NAMALWA (cell line): ENCODE results near the gene SLFNL1.

Experiments used
- DNase-seq: peaks from one replicate; pipeline ENCODE4 v3.0.0-alpha.2; 2015; ENCODE audit warnings: low spot score

SLFNL1 gene

GRCh38 chr1:40986328-40986783, 35.2 kb downstream of the SLFNL1 start:
- no peak for DNase-seq

GRCh38 chr1:40985875-40986274, 35.6 kb downstream of the SLFNL1 start:
- DNase-seq: no peak

DNA sequence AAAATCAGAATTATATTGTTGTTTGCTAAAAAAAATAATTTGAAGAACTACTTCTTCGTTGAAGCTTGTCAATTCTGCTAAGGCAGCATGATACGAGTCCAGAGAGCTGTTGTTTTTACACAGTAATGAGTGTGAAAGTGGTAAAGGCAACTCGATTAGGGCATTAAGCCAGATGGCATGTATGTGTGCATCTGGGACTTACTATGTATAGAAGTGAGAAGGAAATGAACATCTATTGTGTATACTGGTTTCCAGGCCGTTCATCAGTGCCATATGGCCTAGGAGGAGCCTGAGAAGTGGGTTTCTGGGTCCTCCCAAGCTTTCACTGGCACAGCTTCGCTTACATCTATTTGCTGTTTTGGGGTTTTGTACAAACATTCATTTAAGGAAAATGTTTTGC, 36.4 kb downstream of the SLFNL1 start:
- no peak for DNase-seq

DNA sequence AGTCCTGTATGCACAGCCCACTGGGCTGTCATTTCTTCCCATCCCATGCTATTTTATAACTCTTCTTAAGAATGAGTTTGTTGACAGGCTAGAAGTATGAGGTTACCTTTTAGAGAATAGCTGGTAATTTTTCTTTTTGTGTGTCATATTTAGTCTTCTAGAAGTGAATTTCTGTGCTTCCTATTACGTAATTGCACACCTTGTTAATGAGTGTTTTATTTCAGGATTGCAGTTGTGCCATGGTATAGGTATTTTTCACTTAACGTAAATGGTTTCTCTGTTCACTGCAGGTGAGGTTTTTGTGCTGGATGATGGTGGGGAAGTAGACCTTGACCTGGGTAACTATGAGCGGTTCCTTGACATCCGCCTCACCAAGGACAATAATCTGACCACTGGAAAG, 37.0 kb downstream of the SLFNL1 start:
- no peak for DNase-seq

GRCh38 chr1:40984066-40984465, 37.5 kb downstream of the SLFNL1 start:
- no peak for DNase-seq

GRCh38 chr1:40983286-40983685, 38.2 kb downstream of the SLFNL1 start:
- no peak for DNase-seq

DNA sequence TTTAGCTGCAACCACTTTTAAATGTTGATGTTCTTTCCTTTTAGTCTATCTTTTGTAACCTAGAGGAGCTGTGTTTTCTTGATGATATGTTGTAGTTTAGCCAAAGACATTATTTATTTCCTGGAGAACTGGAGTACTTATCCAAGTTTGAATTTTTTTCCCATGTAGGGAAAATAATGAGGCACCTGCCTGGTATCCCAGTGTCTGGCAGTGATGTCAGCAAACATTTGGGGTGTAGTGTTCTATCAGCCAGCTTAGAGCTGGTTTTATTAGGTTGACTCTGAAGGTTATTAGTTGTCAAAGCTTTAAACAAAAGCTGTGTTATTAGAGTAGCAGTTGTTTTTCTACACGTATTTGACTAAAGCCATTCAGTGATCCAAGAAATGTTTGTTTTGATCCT, 38.8 kb downstream of the SLFNL1 start:
- no peak for DNase-seq

DNA sequence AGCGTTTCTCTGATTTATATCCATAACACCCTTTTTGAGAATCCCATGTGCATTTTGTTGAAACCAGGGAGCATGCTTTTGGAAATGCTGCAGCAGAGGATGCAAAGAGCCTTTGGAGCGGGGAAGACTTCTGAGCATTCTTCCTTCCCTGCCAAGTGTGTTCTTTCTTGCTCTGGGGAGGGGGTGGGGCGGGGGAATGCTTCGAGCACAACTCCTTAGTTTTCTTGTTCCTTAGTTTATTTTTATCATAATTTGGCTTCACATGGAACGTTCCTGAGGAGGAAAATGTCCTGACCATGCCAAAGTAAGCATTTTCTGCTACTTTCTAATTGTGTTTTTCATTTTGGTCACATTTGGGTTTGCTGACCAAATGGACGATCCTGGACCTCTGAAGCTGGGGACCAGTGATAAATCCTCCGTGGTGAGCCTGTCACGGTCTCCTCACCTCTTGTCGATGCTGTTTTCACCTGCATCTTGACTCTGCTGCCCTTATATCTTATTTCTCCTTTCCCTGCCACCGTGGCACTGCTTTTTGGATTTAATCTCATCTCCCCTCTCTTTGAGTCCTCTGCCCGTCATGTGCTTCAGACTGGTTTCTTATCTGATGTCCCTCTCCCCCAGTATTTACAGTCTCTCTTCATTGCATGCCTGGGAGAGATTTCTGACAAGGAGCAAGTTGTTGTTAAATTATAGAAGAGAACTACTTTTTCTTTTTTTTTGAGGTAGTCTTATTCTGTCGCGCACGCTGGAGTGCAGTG, 39.7 kb downstream of the SLFNL1 start:
- no peak for DNase-seq

DNA sequence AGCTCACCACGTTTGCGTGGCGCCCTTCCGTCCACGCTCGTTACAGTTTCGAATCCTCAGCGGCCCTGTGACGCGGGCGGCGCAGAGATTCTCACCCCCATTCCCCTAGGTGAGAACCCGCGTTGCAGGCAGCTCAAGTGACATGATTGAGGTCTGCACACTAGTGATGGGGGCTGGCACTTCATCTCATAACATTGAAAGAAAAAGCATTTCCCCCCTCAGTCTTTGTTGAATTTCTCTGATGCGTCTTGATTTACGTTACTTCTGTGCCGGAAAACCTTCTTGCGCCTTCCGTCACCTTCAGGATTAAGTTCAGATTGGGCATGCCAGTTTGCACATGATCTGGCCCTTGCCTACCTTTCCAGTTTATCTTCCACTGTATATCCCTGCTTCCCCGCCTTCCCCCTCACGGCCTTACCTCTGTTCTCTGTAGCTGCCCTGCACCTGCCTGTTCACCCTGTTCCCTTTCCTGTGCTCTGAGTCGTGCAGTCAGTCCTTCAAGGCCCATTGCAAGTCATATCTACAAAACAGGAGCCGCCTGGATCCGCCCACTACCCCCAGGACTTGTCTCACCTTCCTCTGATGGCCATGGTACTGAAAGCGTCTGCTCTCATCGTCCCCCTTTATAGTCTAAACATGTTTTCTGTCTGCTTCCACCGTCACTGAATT, 40.9 kb downstream of the SLFNL1 start:
- peak; percentile 71 for DNase-seq

DNA sequence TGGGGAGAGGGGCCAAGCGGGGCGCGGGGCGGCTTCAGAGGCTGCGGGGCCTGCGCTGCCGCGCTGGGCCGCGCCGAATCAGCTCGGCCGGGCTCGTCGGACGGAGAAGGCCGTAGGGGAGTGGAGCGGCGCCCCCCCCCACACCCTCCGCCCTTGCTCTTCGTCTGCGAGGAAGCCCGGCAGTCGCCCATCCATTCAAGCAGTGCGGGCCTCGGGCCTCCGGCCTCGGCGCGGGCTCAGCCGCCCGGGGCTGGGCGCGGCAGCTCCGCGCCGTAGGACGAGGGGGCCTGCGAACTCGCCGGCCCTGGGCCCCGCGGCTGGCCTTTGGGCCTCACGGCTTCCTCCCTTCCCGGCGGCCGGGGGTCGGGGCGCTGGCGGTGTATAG, 41.5 kb downstream of the SLFNL1 start:
- no peak for DNase-seq

- peak; percentile 92 for DNase-seq
These were observed 42.1 kb downstream of the SLFNL1 start, which contains the start of gene CTPS1 for GRCh38 chr1:40979241-40980067. Gene CTPS1, plus strand, starts transcription at chr1:40979696. Its CDS starts 3,595 bp downstream, at chr1:40983291.

- no peak for DNase-seq
These were observed 42.7 kb downstream of the SLFNL1 start for GRCh38 chr1:40978886-40979240.

DNA sequence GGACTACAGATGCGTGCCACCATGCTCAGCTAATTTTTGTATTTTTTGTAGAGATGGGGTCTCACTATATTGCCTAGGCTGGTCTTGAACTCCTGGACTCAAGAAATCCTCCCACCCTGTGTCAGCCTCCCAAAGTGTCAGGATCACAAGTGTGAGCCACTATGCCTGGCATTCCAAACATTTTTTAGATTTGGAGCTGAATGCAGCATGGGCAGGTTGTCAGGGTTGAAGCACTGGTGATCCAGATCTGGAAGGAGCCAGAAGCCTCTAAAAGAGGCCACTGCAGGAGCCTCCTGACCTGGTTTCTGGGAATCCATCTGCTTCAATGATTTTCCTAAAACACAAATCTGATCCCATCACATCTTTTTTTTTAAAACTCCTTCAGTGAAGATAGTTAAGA, 43.8 kb downstream of the SLFNL1 start:
- DNase-seq: no peak

DNA sequence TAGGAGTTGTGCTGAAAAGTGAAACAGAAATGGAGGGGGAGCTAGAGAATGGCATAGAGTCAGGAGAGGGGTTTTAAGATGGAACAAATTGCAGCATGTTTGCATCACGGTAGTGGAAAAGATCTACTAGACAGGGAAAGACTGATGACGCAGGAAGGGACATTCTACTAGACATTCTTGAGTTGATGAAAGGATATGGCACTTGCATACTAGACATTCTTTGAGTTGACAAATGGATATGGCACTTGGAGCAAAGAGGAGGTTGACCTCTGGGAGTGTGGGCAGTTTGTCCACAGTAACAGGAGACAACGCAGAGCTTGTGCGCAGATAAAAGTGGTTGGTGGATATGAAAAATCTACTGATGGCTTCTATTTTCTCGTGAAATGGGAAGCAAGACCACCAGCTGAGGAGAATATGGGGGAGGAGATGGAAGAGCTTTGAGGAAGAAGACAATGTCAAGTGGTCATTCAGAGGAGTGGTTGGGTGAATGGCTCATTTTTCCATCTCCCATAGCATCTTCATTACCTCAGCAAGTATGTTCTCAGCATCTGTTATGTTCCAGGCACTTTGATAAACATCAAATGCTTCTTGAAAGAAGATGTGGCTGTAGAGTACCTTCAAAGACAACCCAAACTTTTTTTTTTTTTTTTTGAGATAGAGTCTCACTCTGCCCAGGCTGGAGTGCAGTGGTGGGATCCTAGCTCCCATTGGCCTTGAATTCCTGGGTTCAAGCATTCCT, 44.4 kb downstream of the SLFNL1 start:
- DNase-seq: no peak

DNA sequence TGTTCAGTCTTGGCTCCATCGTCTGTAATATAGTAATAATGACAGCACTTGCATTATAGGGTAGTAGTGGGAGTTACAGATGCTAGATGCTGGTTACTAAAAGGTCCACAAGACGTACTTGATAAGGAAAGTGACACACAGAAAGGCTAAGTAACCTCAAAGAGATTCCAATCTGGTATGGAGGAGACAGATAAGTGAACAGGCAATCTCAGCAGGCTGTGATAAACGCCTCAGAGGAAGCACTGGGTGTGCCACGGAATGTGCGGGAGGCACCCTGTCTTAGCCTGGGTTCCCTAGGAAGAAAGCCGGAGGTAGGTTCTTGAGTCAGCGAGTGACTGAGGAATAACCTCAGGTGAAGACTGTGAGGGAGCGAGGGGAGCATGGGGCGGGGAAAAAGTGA, 46.6 kb downstream of the SLFNL1 start:
- DNase-seq: no peak

GRCh38 chr1:40973912-40974311, 47.6 kb downstream of the SLFNL1 start:
- DNase-seq: no peak

GRCh38 chr1:40971966-40972365, 49.6 kb downstream of the SLFNL1 start:
- no peak for DNase-seq

GRCh38 chr1:40969445-40969844, 52.1 kb downstream of the SLFNL1 start:
- no peak for DNase-seq

DNA sequence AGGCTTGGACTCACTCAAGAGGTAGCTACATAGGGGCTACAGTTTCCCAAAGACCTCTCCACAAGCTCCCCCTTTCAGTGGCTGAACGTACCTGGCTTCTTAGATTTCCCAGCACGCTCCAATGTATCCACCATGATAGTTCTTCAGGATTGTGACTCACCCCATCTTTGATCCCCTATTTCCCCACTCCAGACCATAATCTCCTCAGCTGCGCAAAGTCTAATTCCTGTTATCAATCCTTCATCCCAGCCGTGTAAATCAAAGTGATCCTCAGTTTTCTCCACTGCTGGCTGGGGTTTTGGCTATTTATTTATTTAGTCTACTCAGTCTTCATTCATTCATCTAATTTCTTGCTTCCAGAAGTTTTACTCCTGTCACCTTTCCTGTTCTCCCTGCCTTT, 55.1 kb downstream of the SLFNL1 start:
- no peak for DNase-seq
